ENCODE results near the gene ABHD17C.
"Not testable (repeated sequence)": the region's sequence is repeated elsewhere in the genome, so short reads cannot be mapped to it uniquely, and the experiment has no call there.

Gene ABHD17C

DNA sequence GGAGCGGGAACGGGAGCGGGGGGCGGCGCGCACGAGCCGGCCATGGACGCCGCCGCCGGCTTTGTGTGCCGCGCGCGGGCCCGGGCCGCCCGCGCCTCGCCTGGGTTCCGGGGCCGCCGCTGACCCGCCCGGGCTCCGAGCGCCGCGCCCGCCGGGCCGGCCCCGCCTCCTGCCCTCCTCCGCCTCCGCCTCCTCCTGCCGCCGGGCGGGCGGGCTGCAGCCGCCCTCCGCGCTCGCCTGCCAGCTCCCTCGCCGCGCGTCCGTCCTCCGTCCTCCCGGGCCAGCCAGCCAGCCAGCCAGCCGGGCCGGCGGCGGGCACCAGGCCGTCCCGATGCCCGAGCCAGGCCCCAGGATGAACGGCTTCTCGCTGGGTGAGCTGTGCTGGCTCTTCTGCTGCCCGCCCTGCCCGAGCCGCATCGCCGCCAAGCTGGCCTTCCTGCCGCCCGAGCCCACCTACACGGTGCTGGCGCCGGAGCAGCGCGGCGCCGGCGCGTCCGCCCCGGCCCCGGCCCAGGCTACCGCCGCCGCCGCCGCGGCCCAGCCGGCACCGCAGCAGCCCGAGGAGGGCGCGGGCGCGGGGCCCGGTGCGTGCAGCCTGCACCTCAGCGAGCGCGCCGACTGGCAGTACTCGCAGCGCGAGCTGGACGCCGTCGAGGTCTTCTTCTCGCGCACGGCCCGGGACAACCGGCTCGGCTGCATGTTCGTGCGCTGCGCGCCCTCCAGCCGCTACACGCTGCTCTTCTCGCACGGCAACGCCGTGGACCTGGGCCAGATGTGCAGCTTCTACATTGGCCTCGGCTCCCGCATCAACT lies at the start of gene ABHD17C:
Gene ABHD17C, plus strand, starts transcription at position 212 of the 812 bp plus-strand sequence. Its CDS starts 120 bp downstream, at position 332.
- DNase-seq (ENCODE audit: low read depth): no peak

DNA sequence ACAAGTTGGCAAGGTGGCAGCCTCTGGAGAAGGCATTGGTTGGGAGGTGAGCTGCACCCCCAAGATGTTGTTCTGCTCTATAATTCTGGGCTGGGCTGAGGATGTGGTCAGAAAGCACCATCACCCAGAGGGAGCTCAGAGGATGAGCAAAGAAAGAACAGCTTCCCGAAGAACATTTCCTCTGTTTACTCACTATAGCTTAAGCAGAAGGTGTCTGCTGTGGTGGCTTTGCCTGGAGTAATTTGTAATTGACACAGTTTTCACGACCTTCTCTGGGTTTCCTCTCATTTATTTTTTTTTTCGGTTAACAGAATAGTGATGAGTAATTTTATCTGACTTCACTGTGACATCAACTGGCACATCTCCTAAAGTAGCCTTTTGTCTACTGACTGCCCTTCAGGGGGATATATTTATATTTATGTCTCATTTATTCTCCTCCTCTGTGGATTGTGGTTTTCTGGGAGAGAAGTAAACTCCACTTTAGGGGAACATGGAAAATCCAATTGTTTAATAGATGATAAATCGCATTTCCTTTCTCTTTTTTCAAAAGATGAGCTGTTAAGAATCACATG lies 49.5 kb upstream of the ABHD17C start:
- DNase-seq (ENCODE audit: low read depth): no peak

DNA sequence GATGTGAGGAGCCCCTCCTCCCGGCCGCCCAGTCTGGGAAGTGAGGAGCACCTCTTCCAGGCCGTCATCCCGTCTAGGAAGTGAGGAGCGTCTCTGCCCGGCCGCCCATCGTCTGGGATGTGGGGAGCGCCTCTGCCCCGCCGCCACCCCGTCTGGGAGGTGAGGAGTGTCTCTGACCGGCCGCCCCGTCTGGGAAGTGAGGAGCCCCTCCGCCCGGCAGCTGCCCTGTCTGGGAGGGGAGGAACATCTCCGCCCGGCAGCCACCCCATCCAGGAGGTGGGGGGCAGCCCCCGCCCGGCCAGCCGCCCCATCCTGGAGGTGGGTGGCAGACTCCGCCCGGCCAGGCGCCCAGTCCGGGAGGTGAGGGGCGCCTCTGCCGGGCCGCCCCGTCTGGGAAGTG lies 47.7 kb upstream of the ABHD17C start:
- not testable (repeated sequence) for DNase-seq (ENCODE audit: low read depth)

- DNase-seq (ENCODE audit: low read depth): no peak
These were observed 40.8 kb upstream of the ABHD17C start for GRCh38 chr15:80654299-80654698.

GRCh38 chr15:80659375-80659774 lies 35.7 kb upstream of the ABHD17C start:
- DNase-seq (ENCODE audit: low read depth): no peak

GRCh38 chr15:80660119-80660518 lies 35.0 kb upstream of the ABHD17C start:
- no peak for DNase-seq (ENCODE audit: low read depth)

DNA sequence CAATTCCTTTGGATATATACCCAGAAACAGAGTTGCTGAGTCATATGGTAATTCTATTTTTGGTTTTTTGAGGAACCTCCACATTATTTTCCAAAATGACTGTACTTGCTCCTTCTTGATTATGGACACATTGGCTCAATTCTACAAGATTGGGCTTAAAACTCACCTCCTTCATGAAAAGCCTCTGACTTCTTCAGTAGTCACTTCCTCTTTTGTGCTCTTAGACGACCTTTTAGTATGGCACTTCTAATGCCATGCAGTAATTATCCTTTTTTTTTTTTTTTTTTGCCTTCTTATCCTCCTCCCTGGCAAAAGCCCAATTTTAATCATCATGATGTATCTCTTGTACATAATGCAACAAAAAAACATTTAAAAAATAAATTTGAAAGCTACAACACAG lies 33.0 kb upstream of the ABHD17C start:
- no peak for DNase-seq (ENCODE audit: low read depth)

GRCh38 chr15:80662757-80663553 lies 32.2 kb upstream of the ABHD17C start:
- DNase-seq (ENCODE audit: low read depth): no peak

DNA sequence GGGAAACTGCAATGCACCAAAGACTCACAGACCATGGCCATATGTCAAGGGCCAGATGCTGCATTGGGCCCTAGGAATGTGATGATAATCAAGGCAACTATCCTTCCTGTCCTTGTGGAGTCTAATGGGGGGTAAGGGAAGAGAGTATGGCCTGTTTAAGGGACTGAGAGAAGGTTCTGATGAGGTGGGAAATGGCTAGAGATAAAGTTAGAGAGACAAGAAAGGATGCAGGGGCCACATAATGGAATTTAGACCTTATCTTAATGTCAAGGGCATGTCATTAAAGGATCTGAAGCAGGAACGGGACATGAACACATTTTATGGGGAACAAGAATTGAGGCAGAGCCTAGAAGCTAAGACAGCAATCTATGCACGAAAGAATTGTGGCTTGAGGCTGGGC lies 30.0 kb upstream of the ABHD17C start:
- no peak for DNase-seq (ENCODE audit: low read depth)

GRCh38 chr15:80667936-80668335 lies 27.2 kb upstream of the ABHD17C start:
- DNase-seq (ENCODE audit: low read depth): no peak

- no peak for DNase-seq (ENCODE audit: low read depth)
These were observed 26.4 kb upstream of the ABHD17C start for GRCh38 chr15:80668546-80669236.

DNA sequence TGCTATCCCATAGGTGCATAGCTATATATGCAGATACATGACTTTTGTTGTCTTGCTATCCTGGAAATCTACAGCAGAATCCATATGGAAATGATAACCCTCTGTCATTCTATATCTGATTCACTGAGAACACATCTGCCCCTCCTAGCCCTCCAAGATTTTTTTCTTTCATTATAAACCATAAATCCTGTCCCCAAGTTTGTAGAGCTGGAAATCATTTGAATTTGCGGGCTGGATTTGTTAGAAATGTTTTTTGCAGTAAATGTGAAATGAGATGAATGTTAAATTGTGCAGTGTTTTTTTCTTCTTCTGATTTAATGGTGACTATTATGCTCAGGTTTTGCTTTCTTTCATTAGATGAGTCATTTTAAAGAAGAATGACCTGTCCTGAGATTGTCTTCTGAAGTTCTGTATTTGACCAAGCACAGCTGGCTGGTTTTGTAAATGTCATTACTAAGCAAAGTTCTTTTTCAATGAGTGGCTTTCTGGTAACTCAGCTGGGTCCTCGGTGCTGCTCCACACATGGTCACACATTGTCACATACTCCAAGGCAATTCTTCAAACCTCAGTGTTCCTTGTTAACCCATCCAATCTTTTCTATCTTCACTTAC lies 25.3 kb upstream of the ABHD17C start:
- no peak for DNase-seq (ENCODE audit: low read depth)

DNA sequence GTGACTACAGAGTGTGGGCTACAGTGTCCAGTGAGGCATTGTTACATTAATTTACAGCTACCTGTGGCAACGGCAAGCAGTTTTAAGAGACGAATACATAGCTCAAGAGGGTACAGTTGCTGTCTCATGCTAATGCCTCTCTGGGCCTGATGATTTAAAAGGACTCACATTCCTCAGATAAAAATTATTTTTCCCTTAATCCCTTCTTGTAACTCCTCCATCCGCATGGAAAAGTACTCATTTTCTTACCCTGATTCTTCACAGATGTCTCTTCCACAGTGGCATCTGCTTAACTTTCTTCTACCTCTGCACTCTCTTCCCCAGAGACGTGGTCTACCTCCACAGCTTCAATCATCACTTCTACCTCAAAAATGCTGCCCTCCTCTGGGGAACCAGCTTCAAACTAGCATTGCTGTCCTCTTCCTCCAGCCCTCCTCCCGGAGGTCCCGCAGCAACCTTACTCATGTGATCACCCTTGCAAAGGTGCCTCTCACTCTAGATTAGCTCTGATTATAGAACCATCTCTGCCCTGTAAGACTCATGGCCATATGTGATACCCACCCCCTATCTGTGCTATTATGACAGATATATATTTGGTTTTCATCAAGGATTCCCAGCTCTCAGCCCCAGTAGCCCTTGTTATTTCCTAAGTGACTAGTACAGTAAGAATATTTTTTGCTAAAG lies 21.4 kb upstream of the ABHD17C start:
- no peak for DNase-seq (ENCODE audit: low read depth)

GRCh38 chr15:80674245-80674614 lies 20.9 kb upstream of the ABHD17C start:
- DNase-seq (ENCODE audit: low read depth): no peak

DNA sequence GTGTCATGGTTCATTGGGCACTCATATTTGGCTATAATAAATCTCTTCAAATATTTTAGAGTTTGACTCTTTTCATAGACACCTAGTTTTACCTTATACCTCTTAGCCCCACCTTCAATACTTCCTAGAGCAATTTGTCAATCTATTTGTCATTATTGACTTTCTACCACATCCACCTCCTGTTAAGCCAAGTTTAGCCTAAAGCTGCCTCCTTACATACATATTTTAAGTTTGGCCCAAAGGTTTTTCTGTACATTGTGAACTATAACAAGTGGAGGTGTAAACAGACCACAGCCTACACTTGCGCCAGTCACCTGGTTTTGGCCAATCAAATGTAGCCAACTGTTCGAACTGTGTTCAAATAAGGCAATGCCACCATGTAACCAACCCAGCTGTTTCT lies 18.1 kb upstream of the ABHD17C start:
- DNase-seq (ENCODE audit: low read depth): no peak

DNA sequence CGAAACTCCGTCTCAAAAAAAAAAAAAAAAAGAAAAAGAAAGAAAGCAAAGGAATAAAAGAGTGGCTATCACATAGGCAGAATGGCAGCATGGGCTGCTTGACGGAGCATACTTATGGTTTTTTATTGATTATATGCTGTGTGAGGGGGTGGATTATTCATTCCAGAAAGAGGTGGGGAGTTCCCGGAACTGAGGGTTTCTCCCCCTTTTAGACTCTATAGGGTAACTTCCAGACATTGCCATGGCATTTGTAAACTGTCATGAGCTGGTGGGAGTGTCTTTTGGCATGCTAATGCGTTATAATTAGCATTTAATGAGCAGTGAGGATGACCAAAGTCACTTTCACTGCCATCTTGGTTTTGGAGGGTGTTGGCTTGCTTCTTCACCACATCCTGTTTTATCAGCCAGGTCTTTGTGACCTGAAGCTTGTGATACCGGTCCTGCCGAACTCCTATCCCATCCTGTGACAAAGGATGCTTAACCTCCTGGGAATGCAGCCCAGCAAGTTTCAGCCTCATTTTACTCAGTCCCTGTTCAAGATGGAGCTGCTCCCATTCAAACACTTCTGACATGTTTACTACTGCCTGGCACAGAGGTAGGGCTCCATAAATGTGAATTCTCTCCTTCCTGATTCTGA lies 15.8 kb upstream of the ABHD17C start:
- DNase-seq (ENCODE audit: low read depth): no peak

DNA sequence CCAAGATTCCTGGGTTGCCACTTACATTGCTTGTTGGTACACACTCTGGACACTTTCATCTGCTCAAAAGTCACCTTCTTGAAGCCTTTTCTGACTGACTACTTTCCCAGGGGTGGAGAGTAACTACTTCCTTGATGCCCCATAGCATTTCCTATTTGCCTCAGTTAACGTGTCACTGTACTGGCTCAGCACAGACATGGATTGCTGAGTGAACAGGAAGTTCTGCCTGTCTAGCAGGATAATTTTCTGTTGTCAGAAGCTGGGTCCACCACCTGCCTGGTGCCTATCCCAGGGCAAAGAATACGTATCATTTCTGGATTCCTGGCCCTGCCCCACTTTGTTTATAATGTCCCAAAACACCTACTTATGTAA lies 15.3 kb upstream of the ABHD17C start:
- DNase-seq (ENCODE audit: low read depth): no peak

GRCh38 chr15:80682201-80682600 lies 12.9 kb upstream of the ABHD17C start:
- no peak for DNase-seq (ENCODE audit: low read depth)

DNA sequence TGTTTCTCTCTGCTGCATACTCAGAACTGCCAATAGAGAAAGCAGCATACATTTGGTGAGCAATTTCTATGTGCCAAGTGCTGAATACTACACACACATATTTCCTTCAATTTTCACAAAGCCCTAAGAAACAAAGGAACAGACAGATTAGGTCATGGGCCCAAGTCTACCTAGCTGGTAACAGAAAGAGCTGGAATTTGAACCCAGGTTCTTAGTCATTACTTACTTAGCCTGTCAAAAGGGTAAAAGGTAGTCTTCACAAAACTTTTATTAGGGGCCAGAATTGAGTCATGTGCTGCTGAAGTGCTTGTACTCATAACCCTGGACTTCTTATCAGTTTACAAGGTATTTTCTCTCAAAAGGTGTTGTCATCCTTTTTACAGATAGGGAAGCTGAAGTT lies 10.4 kb upstream of the ABHD17C start:
- no peak for DNase-seq (ENCODE audit: low read depth)

- no peak for DNase-seq (ENCODE audit: low read depth)
These were observed 9.5 kb upstream of the ABHD17C start for GRCh38 chr15:80685628-80686027.

DNA sequence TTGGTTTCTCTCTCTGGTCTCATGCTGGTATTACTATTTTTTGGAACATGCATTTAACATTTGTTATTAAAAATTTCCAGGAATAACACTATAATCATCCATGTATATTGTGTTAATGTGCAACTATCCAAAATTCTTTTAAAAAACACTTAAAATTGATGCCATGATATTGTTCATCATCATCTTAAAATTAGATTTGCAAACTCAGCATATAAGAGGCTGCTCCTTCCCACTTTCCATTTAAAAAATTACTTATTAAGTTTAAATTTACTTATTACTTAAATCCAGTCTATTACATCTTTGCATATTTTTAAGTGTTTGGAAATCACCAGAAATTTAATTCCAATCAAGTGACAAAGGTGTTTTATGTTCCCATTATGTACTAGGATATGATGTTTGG lies 5.8 kb upstream of the ABHD17C start:
- no peak for DNase-seq (ENCODE audit: low read depth)

Measured in stimulated activated CD8-positive, alpha-beta memory T cell treated with anti-CD3 and anti-CD28 coated beads, Interleukin-7, amount 100 ng/mL, for 24 hours (primary cell).